Esophagus muscularis mucosa (tissue), 4 donors: ENCODE results near the gene KLF13. TPM values are rescaled to one million over a fixed set of nuclear protein-coding genes. Genes with fewer than 3 reads are reported as not detected.

ENCODE experiments used
- DNase-seq: peaks from one replicate; pipeline ENCODE4 v3.0.0-alpha.2; 2017; ENCODE audit errors: extremely low spot score
- H3K27ac ChIP-seq, 4 donors: fragments of 200-600 bp; sonication (generic); replicated peaks in 1 of 4; 1 replicate in 3 of 4; 2 replicates in 1 of 4; pipeline ENCODE4 v1.5.1; 2016 to 2019; ENCODE audit warnings: mild to moderate bottlenecking in 1 of 4
- H3K27me3 ChIP-seq, 4 donors: fragments of 200-600 bp; sonication (generic); one replicate each; pipeline versions ENCODE4 v1.5.1 to v1.6.0; 2016 to 2019
- H3K36me3 ChIP-seq, 4 donors: fragments of 200-600 bp; sonication (generic); one replicate each; pipeline ENCODE4 v1.5.1; 2016 to 2019
- H3K4me1 ChIP-seq, 4 donors: fragments of 200-600 bp; sonication (generic); one replicate each; pipeline ENCODE4 v1.5.1; 2016 to 2019
- H3K4me3 ChIP-seq, 4 donors: fragments of 200-600 bp; sonication (generic); 1 replicate in 2 of 4; 2 replicates in 2 of 4; pipeline ENCODE4 v1.5.1; 2016 to 2019; ENCODE audit warnings: mild to moderate bottlenecking in 4 of 4, moderate library complexity in 1 of 4
- H3K9me3 ChIP-seq, 4 donors: fragments of 200-600 bp; sonication (generic); 1 replicate in 3 of 4; 2 replicates in 1 of 4; pipeline ENCODE4 v1.5.1; 2016 to 2019
- EP300 ChIP-seq: sonication (generic); formaldehyde crosslinking; IDR thresholded peaks from one replicate; pipeline ENCODE4 v1.6.1; 2017; ENCODE audit warnings: antibody characterized with exemption
- POLR2A ChIP-seq: fragments of 450-650 bp; IDR thresholded peaks from one replicate; pipeline ENCODE4 v1.6.1; 2017; ENCODE audit warnings: antibody characterized with exemption, moderate library complexity, mild to moderate bottlenecking, low read depth
- POLR2AphosphoS5 ChIP-seq, 2 donors: sonication (generic); formaldehyde crosslinking; IDR thresholded peaks; one replicate each; pipeline ENCODE4 v1.6.1; 2017; ENCODE audit warnings: antibody characterized with exemption in 2 of 2
- WGBS: methylation state at CpG from one replicate; pipeline ENCODE4 v1.1.5; 2018; 5-methylcytosine and 5-hydroxymethylcytosine counted together
- intact Hi-C: fragments of 100-400 bp; cut with DNase I; formaldehyde crosslinking; loops from one replicate; pipeline ENCODE4 v1.15.1; 2023
- total RNA-seq, 4 donors: library from RNA; depleted of rRNA; stranded (reverse); fragments of >200 nt; gene quantifications; one replicate each; pipeline versions ENCODE4 v1.1.0 to v1.2.1, GENCODE V29; 2016
- TF ChIP-seq, protein P1 (sequence below), 3 experiments: fragments of 200-600 bp in 2 of 3; fragments of 450-650 bp in 1 of 3; sonication (generic) in 2 of 3; IDR thresholded peaks; one replicate each; pipeline ENCODE4 v1.5.1; 2017 to 2019; ENCODE audit warnings: antibody characterized with exemption in 3 of 3, mild to moderate bottlenecking in 2 of 3, moderate library complexity in 1 of 3

Gene KLF13
- total RNA-seq, 4 donors from 2014 or later: 57.3 to 109 (median 74.2) TPM

DNA sequence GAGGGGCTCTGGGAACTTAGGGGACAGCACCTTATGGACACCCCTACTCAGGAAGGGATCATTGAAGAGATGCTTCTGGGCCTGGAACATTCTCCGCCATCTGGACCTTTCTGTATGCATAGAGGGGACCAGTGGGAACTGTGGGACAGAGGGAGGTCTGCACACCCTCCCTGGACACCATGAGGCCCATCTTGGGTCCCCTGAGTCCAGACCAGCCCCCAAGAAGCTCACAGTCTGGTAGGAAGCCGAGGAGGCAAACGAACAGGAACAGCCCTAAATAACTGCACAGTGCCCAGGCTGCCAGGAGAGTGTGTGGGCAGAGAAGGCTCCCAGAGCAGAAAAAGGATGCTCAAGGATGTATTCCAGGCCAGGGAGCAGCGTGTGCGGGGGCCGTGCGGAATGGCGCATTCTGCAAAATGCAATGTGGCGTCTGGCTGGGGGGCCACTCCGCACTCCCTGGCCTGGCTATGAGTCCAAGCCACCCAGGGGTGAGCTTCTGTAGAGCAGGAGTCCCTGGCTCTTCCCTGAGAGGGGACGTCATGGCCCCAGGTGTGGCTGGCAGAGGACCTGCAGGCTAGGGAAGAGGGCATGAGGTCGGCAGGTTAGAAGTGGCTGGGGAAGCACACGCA is 24.5 kb upstream of the KLF13 start:
- peak; percentile 55 for DNase-seq
- TF ChIP-seq, protein P1, sequence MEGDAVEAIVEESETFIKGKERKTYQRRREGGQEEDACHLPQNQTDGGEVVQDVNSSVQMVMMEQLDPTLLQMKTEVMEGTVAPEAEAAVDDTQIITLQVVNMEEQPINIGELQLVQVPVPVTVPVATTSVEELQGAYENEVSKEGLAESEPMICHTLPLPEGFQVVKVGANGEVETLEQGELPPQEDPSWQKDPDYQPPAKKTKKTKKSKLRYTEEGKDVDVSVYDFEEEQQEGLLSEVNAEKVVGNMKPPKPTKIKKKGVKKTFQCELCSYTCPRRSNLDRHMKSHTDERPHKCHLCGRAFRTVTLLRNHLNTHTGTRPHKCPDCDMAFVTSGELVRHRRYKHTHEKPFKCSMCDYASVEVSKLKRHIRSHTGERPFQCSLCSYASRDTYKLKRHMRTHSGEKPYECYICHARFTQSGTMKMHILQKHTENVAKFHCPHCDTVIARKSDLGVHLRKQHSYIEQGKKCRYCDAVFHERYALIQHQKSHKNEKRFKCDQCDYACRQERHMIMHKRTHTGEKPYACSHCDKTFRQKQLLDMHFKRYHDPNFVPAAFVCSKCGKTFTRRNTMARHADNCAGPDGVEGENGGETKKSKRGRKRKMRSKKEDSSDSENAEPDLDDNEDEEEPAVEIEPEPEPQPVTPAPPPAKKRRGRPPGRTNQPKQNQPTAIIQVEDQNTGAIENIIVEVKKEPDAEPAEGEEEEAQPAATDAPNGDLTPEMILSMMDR (IDR thresholded peaks at IDR 0.05): no peak
- TF ChIP-seq POLR2AphosphoS5 (IDR thresholded peaks at IDR 0.05) (no peak), EP300 (no peak), POLR2A (no peak)
- Histone ChIP-seq H3K27ac (no peak overlapping the region), H3K27me3 (peaks cover 0 to 11% (median 0%) of the 10 kb centered on the region in 4 donors), H3K4me3 (no peak overlapping the region), H3K36me3 (no peaks in the 10 kb centered on the region), H3K9me3 (no peaks in the 10 kb centered on the region), H3K4me1 (peaks cover 33 to 54% (median 49%) of the 10 kb centered on the region in 4 donors)
- intact Hi-C loops: no loop called here
- WGBS: 92% methylated on average over 13 of the region's 13 CpGs

DNA sequence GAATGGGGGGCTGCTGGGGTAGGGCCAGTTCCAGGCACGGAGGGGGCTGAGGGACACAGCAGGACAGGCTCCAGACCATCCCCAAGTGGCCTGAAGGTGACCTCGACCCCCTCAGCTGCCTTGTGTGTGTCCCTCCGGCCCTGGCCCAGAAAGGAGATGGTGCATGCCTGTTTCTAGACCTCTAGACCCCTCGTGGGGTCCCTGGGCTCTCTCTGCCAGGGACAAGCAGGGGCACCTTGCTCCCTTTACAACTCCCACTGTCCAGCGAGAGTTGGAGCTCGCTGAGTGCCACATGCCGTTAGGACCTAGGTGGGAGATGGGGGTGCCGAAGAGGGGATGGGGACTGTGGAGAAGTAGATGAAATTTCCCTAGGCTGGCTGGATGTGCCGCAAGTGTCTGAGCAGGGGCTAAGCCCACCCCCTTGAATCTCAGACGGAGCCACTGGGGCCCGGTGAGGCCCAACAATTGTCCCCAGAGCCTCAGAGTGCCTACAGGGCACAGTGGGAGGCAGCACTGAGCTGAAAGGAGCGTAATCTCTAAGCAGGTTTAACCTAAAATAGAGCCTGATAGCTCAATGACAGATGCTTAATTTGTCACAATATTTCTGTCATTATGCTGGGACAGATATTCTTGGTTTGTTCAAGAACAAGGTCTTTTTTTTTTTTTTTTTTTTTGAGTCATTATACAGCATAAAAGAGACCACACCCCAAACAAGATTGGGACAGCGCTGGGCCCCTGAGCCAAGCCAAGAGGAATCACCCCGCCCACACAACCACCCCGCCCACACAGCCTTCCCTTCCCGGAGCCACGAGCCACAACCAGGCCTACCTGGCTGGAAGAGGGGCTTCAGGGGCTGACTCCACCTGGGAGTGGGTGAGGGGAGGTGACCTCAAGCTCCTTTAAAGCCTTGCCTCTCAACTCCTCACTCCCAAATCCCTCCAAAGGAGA is 23.6 kb upstream of the KLF13 start:
- H3K4me1 ChIP-seq: peaks cover 33 to 55% (median 50%) of the 10 kb centered on the region in 4 donors
- intact Hi-C loops: no loop called here

DNA sequence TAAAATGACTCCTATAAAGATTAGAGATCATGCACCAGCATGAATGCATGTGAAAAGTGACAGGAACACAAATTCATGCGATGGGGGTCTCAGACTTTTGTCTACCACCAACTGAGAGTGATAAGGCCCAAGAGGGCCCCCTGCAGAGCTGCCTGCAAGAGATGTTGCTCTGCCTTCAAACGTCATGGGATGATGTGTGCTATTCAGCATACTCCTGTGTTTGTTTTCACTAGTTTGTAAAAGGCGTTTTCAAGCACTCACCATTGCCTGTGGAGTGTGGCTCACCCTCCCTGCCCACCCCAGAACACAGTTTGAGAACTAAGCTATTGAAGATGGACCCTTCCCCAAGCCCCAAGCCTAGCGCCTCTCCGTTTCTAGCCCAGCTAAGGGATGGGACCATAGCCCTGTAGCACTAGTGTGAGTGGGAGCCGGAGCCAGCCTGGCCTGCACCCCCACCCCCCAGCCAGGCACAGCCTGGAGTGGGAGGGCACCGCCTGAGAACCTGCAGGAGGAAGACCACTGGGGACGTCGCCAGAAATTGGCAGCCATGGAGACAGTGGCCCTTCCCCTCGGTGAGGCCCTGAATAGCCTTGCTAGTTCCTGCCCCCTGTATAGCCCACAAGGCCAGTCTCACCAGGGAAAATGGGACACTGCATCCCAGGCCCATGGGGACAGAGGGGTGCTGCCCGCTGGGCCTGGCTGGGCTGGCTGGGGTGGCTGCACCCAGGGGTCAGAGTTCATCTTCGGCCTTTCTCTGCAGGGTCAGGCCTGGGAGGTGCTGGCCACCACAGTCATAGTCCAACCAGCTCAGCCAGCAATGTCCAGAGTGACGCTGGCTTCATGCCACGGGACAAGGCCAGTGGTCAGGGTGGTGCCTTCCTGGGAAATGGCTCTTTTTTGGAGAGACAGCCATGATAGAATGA is 22.6 kb upstream of the KLF13 start:
- Histone ChIP-seq H3K27me3 (peaks cover 0 to 11% (median 0%) of the 10 kb centered on the region in 4 donors), H3K36me3 (no peaks in the 10 kb centered on the region), H3K27ac (no peak overlapping the region), H3K4me3 (no peak overlapping the region), H3K4me1 (peaks cover 33 to 55% (median 50%) of the 10 kb centered on the region in 4 donors), H3K9me3 (no peaks in the 10 kb centered on the region)
- 89% methylated on average over 11 of the region's 14 CpGs for WGBS
- no peak for TF ChIP-seq POLR2A
- TF ChIP-seq, protein P1 (IDR thresholded peaks at IDR 0.05): no peak
- no peak for TF ChIP-seq EP300
- TF ChIP-seq POLR2AphosphoS5 (IDR thresholded peaks at IDR 0.05): no peak
- DNase-seq: peak; percentile 45
- intact Hi-C loops: no loop called here

More for the DNA sequence above, 23.6 kb upstream of the KLF13 start:
- Histone ChIP-seq H3K36me3 (no peaks in the 10 kb centered on the region), H3K27me3 (peaks cover 0 to 7% (median 0%) of the 10 kb centered on the region in 4 donors), H3K4me3 (no peak overlapping the region), H3K27ac (no peak overlapping the region), H3K9me3 (no peaks in the 10 kb centered on the region)
- TF ChIP-seq, protein P1 (IDR thresholded peaks at IDR 0.05): no peak
- TF ChIP-seq POLR2AphosphoS5 (IDR thresholded peaks at IDR 0.05) (no peak), POLR2A (no peak), EP300 (no peak)
- WGBS: 78% methylated on average over 16 of the region's 17 CpGs
- peak; percentile 92 for DNase-seq

DNA sequence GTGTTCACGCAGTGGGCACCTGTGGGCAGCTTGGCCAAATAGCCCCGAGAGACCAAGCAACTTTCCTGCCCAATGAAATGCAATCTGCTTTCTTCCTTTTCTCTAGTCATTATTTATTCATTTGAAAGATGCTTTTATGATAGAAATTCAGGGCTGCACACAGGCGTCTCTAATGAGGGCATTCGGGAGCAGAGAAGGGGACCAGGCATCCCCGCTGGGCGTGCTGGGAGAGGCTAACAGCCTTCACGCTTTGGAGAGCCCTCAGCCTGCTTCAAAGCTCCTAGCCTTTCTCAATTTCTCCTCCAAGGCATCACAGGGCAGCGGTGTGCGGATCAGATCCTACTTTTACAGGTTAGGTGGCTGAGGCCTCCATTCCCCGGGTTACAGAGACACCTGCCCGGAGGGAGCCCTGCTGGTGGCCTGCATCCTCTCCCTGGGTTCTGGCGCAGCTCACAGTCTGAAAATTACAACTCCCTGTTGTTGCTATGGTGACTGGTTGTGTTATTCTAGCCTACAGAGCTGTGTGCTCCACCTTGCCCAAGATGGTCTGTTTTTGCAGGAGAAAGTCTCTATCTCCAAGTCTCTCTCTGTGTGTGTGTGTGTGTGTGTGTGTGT is 21.8 kb upstream of the KLF13 start:
- Histone ChIP-seq H3K9me3 (no peaks in the 10 kb centered on the region), H3K36me3 (no peaks in the 10 kb centered on the region), H3K4me3 (no peak overlapping the region), H3K27me3 (peaks cover 0 to 11% (median 0%) of the 10 kb centered on the region in 4 donors), H3K27ac (no peak overlapping the region), H3K4me1 (peaks cover 33 to 55% (median 49%) of the 10 kb centered on the region in 4 donors)
- WGBS: 89% methylated on average over 12 of the region's 12 CpGs
- TF ChIP-seq, protein P1 (IDR thresholded peaks at IDR 0.05): no peak
- no peak for TF ChIP-seq EP300
- TF ChIP-seq POLR2AphosphoS5 (IDR thresholded peaks at IDR 0.05): no peak
- no peak for TF ChIP-seq POLR2A
- peak; percentile 78 for DNase-seq
- intact Hi-C loops: no loop called here
